GM18499 (cell line): ENCODE measurements around the gene UBE4B.

Experiments
- ATAC-seq: cut with Tn5 transposase; IDR thresholded peaks from one replicate; pipeline ENCODE4 v1.9.1; 2021; ENCODE audit warnings: moderate number of reproducible peaks; ENCODE audit not compliant: insufficient read depth, unreplicated experiment

Gene UBE4B

GRCh38 chr1:10168912-10169514 lies 136.3 kb downstream of the UBE4B start:
- ATAC-seq = no peak

DNA sequence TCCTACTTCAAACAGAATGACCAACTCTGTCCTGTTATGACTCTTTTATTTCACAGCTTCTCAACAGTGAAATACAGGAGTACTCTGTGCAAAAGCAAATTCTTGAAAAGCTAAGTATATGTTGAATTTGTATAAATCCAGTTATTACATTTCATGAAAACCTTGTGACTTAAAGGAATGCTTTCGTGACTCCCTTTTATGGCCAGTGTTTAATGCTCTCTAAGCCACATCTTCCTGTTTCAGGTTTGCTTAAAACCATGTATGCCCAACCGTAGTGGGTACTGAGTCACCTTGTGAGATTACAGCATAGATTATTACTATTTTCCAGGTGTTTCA lies 137.4 kb downstream of the UBE4B start:
- no peak for ATAC-seq

GRCh38 chr1:10171105-10171767 lies 138.5 kb downstream of the UBE4B start:
- no peak for ATAC-seq

- no peak for ATAC-seq
Observed at GRCh38 chr1:10171995-10172669, 139.4 kb downstream of the UBE4B start.

GRCh38 chr1:10173582-10173981 lies 140.8 kb downstream of the UBE4B start:
- ATAC-seq = no peak

GRCh38 chr1:10177876-10178275 lies 145.1 kb downstream of the UBE4B start:
- ATAC-seq = no peak

- no peak for ATAC-seq
Observed at GRCh38 chr1:10178597-10179405, 146.0 kb downstream of the UBE4B start.

GRCh38 chr1:10179406-10180091 lies 146.8 kb downstream of the UBE4B start:
- ATAC-seq = no peak

DNA sequence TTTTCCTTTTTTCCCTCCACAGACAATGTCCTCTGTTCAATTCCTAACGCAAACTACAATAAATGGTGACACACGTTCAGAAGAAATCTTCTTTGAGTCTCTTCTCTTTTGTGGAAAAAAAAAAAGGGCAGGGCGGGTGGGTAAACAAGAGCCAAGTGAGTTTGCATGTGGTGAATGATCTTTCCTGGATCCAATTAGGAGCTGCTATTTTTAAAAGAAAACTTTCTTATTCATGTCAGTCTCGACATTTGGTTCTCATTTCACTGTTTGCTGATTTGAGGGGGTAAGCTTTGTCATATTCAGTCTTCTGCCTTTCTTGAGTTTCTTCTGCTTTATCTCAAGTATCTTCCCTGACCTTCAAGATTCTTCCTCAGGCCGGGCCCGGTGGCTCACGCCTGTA lies 148.4 kb downstream of the UBE4B start:
- ATAC-seq = no peak

DNA sequence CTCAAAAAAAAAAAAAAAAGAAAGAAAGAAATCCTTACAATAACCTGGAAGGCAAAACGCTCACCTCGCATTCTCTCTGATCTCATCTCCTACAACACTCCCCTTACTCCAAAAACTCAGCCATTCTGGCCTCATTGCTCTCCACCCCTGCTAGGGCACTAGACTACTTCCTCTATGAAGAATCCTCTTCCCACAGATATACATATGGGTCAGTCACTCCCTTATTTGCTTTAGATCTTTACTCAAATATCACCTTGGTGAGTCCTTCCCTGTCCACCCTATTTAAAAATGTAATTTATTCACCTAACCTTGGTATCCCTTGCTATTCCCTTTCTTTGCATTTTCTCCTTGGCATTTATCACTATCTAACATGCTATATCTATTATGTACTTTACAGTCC lies 153.0 kb downstream of the UBE4B start:
- ATAC-seq = no peak

DNA sequence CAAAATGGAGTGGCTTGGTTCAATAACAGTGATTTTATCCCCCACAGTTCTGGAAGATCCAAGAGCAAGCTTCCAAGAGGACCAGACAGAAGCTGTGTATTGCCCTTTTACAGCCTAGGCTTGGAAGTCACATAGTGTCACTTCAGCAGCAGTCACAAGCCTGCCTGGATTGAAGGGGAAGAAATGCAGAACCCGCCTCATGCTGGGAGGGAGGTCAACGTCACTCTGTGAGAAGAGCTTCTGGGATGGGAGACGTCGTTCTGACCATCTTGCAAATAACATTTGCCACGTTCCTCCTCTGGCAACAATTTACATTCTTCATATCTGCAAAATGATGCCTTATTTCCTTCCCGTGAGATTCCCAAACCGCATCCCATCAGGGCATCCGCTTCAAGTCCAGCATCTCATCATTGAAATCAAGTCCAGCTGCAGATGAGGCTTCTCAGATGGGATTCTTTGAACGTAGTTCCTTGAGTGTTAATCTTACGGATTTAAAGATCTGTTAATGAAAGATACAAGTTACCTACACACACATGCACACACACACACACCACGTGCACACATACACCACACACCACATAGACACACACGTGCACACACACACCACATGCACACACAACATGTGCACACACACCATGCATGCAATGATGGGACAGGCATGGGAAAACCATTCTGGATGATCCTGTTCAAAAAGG lies 153.7 kb downstream of the UBE4B start:
- ATAC-seq = no peak

DNA sequence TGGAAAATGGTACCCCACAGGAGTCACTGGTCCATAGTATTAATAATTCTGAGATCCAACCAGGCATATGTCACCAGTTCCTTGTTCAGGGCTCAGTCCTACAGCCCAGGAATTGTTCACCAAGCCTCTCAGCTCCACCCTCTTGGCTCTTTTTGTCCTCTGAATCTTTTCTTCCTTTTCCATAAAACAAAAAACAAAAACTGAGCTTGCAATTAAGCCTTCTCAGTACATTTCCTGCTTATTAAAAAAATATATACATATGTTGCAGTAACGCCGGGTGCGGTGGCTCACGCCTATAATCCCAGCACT lies 154.2 kb downstream of the UBE4B start:
- ATAC-seq = no peak

DNA sequence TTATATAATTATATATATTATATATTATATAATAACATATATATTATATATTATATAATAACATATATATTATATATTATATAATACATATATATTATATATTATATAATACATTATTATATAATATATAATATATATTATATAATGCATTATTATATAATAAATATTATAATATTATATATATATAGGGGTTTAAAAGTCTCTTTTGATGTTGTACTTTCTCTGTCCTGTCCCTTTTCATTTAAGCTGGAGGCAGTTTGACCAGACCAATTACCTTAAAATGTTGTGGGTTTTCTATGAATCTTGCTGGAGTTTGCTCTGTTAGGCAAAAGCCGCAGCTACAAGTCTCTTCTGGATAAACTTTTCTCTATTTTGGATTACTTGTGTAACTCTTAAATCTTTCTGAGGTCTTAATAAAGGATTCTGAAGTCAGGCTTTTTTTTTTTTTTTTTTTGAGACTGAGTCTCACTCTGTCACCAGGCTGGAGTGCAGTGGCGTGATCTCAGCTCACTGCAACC lies 155.4 kb downstream of the UBE4B start:
- no peak for ATAC-seq

DNA sequence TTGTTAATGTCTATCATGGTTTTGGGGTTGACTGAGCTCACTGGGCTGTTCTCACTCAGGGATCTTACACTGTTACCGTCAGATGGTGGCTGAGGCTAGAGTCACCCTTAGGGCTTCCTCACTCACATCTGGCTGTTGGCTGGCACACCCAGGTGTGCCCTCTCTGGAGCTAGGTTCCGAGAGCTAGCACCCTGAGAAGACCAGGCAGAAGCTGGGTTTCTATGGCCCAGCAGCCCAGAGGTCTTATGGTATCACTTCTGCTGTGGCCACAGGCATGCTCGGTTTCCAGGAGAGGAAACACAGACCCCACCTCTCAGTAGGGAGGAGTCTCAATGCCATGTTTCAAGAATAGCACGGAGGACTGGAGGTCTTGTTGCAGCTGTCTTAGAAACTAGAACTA lies 156.9 kb downstream of the UBE4B start:
- ATAC-seq = no peak

DNA sequence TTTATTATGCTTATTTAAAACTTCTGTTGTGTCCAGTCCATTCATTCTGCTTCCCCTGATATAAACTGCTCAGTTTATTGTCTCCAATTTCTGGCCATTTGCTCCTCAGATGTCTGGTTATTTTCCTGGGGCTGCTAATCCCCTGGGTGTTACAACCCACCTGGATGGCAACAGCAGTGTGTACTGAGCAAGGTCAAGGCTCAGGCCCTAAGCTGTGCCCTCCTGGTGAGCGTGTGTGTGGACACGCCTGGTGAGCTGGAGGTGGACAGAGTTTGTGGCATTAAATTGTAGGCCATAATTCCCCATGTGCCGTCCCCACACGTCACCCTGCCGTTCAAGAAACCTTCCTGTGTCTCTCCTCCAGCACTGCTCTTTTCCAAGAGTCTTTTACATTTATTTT lies 159.5 kb downstream of the UBE4B start:
- ATAC-seq = no peak

GRCh38 chr1:10193288-10193687 lies 160.5 kb downstream of the UBE4B start:
- no peak for ATAC-seq

GRCh38 chr1:10195570-10195969 lies 162.8 kb downstream of the UBE4B start:
- ATAC-seq = no peak

GRCh38 chr1:10196976-10197375 lies 164.2 kb downstream of the UBE4B start:
- no peak for ATAC-seq

DNA sequence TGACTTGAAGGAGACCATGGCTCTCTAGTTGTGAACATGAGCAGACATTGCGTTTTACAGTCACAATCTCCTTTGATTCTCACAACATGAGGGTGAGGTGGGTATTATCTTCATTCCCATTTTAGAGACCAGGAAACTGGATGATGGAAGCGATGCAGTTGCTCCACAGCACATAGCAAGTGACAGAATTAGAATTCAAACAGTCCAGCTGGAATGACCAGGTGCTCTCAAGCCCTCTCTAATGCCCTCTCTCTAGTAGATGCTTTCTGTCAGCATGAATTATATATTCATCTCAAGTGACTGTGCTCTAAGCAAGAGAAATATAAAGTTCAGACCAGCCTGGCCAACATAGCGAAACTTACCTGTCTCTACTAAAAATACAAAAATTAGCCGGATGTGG lies 167.9 kb downstream of the UBE4B start:
- ATAC-seq = no peak
